Heart right ventricle (tissue), 16 donors: ENCODE results near the gene JDP2. TPM values are rescaled to one million over a fixed set of nuclear protein-coding genes. Genes with fewer than 3 reads are reported as not detected.

Experiments
- ATAC-seq, 8 donors: fragments of 200-7000 bp; cut with Tn5 transposase; one replicate each; pipeline ENCODE4 v1.9.1; 2020; ENCODE audit warnings: mild to moderate bottlenecking in 8 of 8, moderate library complexity in 8 of 8, moderate number of reproducible peaks in 1 of 8
- DNase-seq, 2 donors: peaks; one replicate each; pipeline ENCODE4 v3.0.0-alpha.2; 2020
- H3K27ac ChIP-seq, 10 donors: fragments of 200-600 bp; sonication (generic) in 2 of 10; one replicate each; pipeline versions ENCODE4 v1.5.0 to v1.8.0; 2020 to 2022; ENCODE audit warnings: mild to moderate bottlenecking in 3 of 10
- H3K27me3 ChIP-seq, 7 donors: fragments of 200-600 bp; one replicate each; pipeline ENCODE4 v1.8.0; 2021 to 2022; ENCODE audit warnings: mild to moderate bottlenecking in 2 of 7
- H3K36me3 ChIP-seq, 9 donors: fragments of 200-600 bp; sonication (generic) in 1 of 9; one replicate each; pipeline versions ENCODE4 v1.5.0 to v1.8.0; 2020 to 2022; ENCODE audit warnings: mild to moderate bottlenecking in 2 of 9
- H3K4me1 ChIP-seq, 9 donors: fragments of 200-600 bp; sonication (generic) in 1 of 9; one replicate each; pipeline versions ENCODE4 v1.5.0 to v1.8.0; 2020 to 2022; ENCODE audit warnings: mild to moderate bottlenecking in 4 of 9
- H3K4me3 ChIP-seq, 10 donors: fragments of 200-600 bp; sonication (generic) in 2 of 10; one replicate each; pipeline versions ENCODE4 v1.5.0 to v1.8.0; 2020 to 2022; ENCODE audit warnings: mild to moderate bottlenecking in 7 of 10, moderate library complexity in 2 of 10
- H3K9me3 ChIP-seq, 11 donors: fragments of 200-600 bp in 10 of 11; sonication (generic) in 2 of 11; one replicate each; pipeline versions ENCODE4 v1.5.0 to v1.8.0; 2013 to 2022; ENCODE audit warnings: mild to moderate bottlenecking in 2 of 11, control low read depth in 1 of 11, moderate library complexity in 1 of 11
- CTCF ChIP-seq, 9 donors: fragments of 200-600 bp; sonication (generic) in 2 of 9; IDR thresholded peaks; one replicate each; pipeline versions ENCODE4 v1.5.0 to v1.8.0; 2021 to 2022; ENCODE audit warnings: antibody characterized with exemption in 9 of 9, mild to moderate bottlenecking in 5 of 9, moderate library complexity in 1 of 9
- WGBS, 2 donors: extraction: QIAGEN DNeasy Blood & Tissue Kit; methylation state at CpG; one replicate each; pipeline ENCODE4 v1.1.7; 2013; ENCODE audit warnings: inconsistent platforms in 1 of 2; 5-methylcytosine and 5-hydroxymethylcytosine counted together
- intact Hi-C, 10 donors: fragments of 100-400 bp; cut with DNase I; formaldehyde crosslinking; loops; one replicate each; pipeline versions ENCODE4 v1.11.1 to v1.14.2; 2022
- polyA plus RNA-seq, 2 donors: library from polyadenylated mRNA; stranded (reverse); fragments of 200-250 nt; gene quantifications; one replicate each; pipeline ENCODE4 v1.2.3, GENCODE V29; 2013
- total RNA-seq, 10 donors: library from RNA; stranded (reverse); fragmentation: NEBNext Ultra II Directional in 3 of 10; extraction: Animal tissue kit (Norgen Biotek cat#: 25700) in 3 of 10; gene quantifications; one replicate each; pipeline versions ENCODE4 v1.2.1 to v1.2.4, GENCODE V29; 2021 to 2023
- donor health status: Arrhythmogenic right ventricular cardiomyopathy.
- donor health status: ischemic (EF 13 %, LVEDD 7.1; RV severe dilation, severe dysfunction).
- donor health status: healthy with polysubstance abuse.
- donor health status: DM: no; HTN: yes; CAD: no.
- donor health status: DM: no; HTN: no; CAD: no.
- donor health status: ischemic (EF 25% LVEDD 6.9; RV normal size, moderate dysfunction).
- donor health status: ischemic (EF 25% LVEDD 5.7; RV mildly dilated, moderate dysfunction).
- donor health status: healthy.
- donor health status: DM: yes; HTN: yes; CAD: no.
- donor health status: Ischemic cardiomyopathy.
- donor health status: ischemic (EF 35%, LVEDD 5.7; RV mildly dilated, moderate dysfunction).
- donor health status: nonischemic (EF 11% LVEDD 7.7; RV severe dilation, severe dysfunction).
- donor health status: DM: yes; HTN: yes; CAD: no.
- donor health status: PGD.
- donor health status: ischemic (EF 29% LVEDD 5.4; RV normal size, mild dysfunction).
- donor health status: nonischemic (EF 23%, LVEDD 6.1; RV moderate dilation, normal function).

Gene JDP2
- total and polyA plus RNA-seq, 12 donors = 12.3 to 44.0 (median 17.3) TPM

GRCh38 chr14:75430116-75430515 lies 2.3 kb downstream of the JDP2 start:
- H3K36me3 ChIP-seq = peaks cover 0 to 36% (median 22%) of the 10 kb centered on the region in 9 donors
- DNase-seq (no peak), ATAC-seq (no peak)
- no peaks in the 10 kb centered on the region for H3K27me3 ChIP-seq
- WGBS, 2 donors = 42 to 61% methylated on average over 7 of the region's 7 CpGs
- peaks cover 20 to 75% (median 51%) of the 10 kb centered on the region in 9 donors for H3K4me1 ChIP-seq
- TF ChIP-seq CTCF (IDR thresholded peaks at IDR 0.05) = no peak
- peak overlapping the region in 9 of 10 donors; percentile 27 to 91 (median 87) for H3K27ac ChIP-seq
- no peaks in the 10 kb centered on the region for H3K9me3 ChIP-seq
- intact Hi-C loops = loop anchor here in 3 of 10 donors (5.0 to 10.0 kb wide), 3 partner anchors 55 to 303 kb away; partner anchors contain the start of gene NEK9 (in 1 of the 3)
- H3K4me3 ChIP-seq = peak overlapping the region in 8 of 10 donors; percentile 7 to 90 (median 70)

GRCh38 chr14:75430526-75430925 lies 2.7 kb downstream of the JDP2 start:
- DNase-seq = peak; percentile 36 to 43
- peak in 1 of 9 donors; percentile 11 for TF ChIP-seq CTCF (IDR thresholded peaks at IDR 0.05)
- 39 to 52% methylated on average over 10 of the region's 10 CpGs for WGBS, 2 donors
- Histone ChIP-seq H3K9me3 (no peaks in the 10 kb centered on the region), H3K27ac (peak overlapping the region in 9 of 10 donors; percentile 27 to 91 (median 87)), H3K4me1 (peaks cover 20 to 79% (median 51%) of the 10 kb centered on the region in 9 donors), H3K36me3 (peaks cover 0 to 40% (median 23%) of the 10 kb centered on the region in 9 donors), H3K4me3 (peak overlapping the region in 8 of 10 donors; percentile 7 to 90 (median 70)), H3K27me3 (no peaks in the 10 kb centered on the region)
- intact Hi-C loops = loop anchor here in 3 of 10 donors (5.0 to 10.0 kb wide), 3 partner anchors 54 to 303 kb away; partner anchors contain the start of gene NEK9 (in 1 of the 3)
- no peak for ATAC-seq

- no peak for ATAC-seq
- H3K9me3 ChIP-seq = no peaks in the 10 kb centered on the region
- peaks cover 20 to 80% (median 47%) of the 10 kb centered on the region in 9 donors for H3K4me1 ChIP-seq
- no peak for TF ChIP-seq CTCF (IDR thresholded peaks at IDR 0.05)
- H3K27ac ChIP-seq = peak overlapping the region in 8 of 10 donors; percentile 27 to 90 (median 60)
- 55 to 63% methylated on average over 6 of the region's 6 CpGs for WGBS, 2 donors
- peak overlapping the region in 7 of 10 donors; percentile 7 to 90 (median 71) for H3K4me3 ChIP-seq
- H3K36me3 ChIP-seq = peaks cover 0 to 44% (median 25%) of the 10 kb centered on the region in 9 donors
- intact Hi-C loops = loop anchor here in 3 of 10 donors (1.0 to 10.0 kb wide), 4 partner anchors 54 to 304 kb away; partner anchors contain the start of gene NEK9 (in 1 of the 3)
- H3K27me3 ChIP-seq = no peaks in the 10 kb centered on the region
- DNase-seq = no peak
Measured at GRCh38 chr14:75430976-75431375, 3.2 kb downstream of the JDP2 start.

- Histone ChIP-seq H3K36me3 (peaks cover 0 to 53% (median 29%) of the 10 kb centered on the region in 9 donors), H3K9me3 (no peaks in the 10 kb centered on the region), H3K4me3 (no peak overlapping the region), H3K27me3 (no peaks in the 10 kb centered on the region), H3K4me1 (peaks cover 20 to 79% (median 44%) of the 10 kb centered on the region in 9 donors), H3K27ac (peak overlapping the region in 1 of 10 donors; percentile 10)
- intact Hi-C loops = loop anchor here in 3 of 10 donors (1.0 to 10.0 kb wide), 4 partner anchors 53 to 305 kb away; partner anchors contain the start of gene NEK9 (in 1 of the 3)
- no peak for TF ChIP-seq CTCF (IDR thresholded peaks at IDR 0.05)
- ATAC-seq (no peak), DNase-seq (no peak)
- 91 to 96% methylated on average over 4 of the region's 4 CpGs for WGBS, 2 donors
Measured at GRCh38 chr14:75431827-75432226, 4.0 kb downstream of the JDP2 start.
